Natural killer cell treated with Interleukin-12 subunit alpha and Interleukin-12 subunit beta and Interleukin-15 and Interleukin-18, amount 100 ng/mL, for 72 hours (primary cell): ENCODE measurements around the gene DPF3. TPM values are rescaled to one million over a fixed set of nuclear protein-coding genes. Genes with fewer than 3 reads are reported as not detected.

Experiments
- ATAC-seq, 2 donors: fragments of 150-1000 bp; cut with Tn5 transposase in 1 of 2; sonication (Bioruptor Pico), chemical (Tn5 transposase) in 1 of 2; 2 replicates each; pipeline ENCODE4 v1.10.0; 2021
- DNase-seq: peaks from one replicate; pipeline ENCODE4 v3.0.0; 2022; ENCODE audit warnings: low spot score
- H3K27ac Mint-ChIP-seq, 2 donors: 1 replicate in 1 of 2; 2 replicates in 1 of 2; pipeline ENCODE4 v1.8.0; 2022; ENCODE audit warnings: mixed read lengths in 2 of 2, mild to moderate bottlenecking in 1 of 2, moderate library complexity in 1 of 2
- H3K27me3 Mint-ChIP-seq, 2 donors: 1 replicate in 1 of 2; 2 replicates in 1 of 2; pipeline ENCODE4 v1.8.0; 2022; ENCODE audit warnings: mixed read lengths in 2 of 2
- H3K36me3 Mint-ChIP-seq: one replicate; pipeline ENCODE4 v1.8.0; 2022; ENCODE audit warnings: mixed read lengths
- H3K4me1 Mint-ChIP-seq, 2 donors: 1 replicate in 1 of 2; 2 replicates in 1 of 2; pipeline ENCODE4 v1.8.0; 2022; ENCODE audit warnings: low read depth in 2 of 2, mixed read lengths in 2 of 2, mild to moderate bottlenecking in 1 of 2
- H3K4me3 Mint-ChIP-seq: one replicate; pipeline ENCODE4 v1.8.0; 2022; ENCODE audit warnings: mixed read lengths
- H3K9me3 Mint-ChIP-seq: 2 replicates; pipeline ENCODE4 v1.8.0; 2022; ENCODE audit warnings: mixed read lengths
- total RNA-seq, 2 donors: library from RNA; stranded (reverse); gene quantifications; one replicate each; pipeline ENCODE4 v1.2.3, GENCODE V29; 2022

DPF3 gene
- total RNA-seq, 2 donors from 2014 or later, result 11.8 to 13.2 TPM

DNA sequence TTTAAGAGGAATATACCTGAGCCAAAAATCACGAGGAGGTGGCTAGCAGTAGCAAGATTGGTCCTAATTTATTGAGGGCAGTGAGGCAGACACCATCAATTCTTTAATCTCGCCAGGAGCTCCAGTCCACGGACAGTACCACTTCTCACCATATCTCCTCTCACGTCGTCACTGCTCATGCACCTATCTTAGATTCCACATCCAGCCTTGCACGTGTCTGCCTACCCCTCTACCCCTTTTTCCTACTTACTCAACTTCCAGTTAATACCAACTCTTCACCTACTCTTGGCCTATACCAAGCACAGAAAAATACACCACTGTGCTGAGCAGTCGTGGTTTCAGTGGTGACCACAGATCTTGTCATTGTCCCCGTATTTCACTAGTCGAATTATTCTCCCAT is 246.1 kb downstream of the DPF3 start:
- DNase-seq (no peak), ATAC-seq (no peak)
- Mint-ChIP-seq H3K4me1 (no peaks in the 10 kb centered on the region), H3K27ac (no peak overlapping the region), H3K27me3 (peaks cover 9 to 10% of the 10 kb centered on the region in 2 donors), H3K36me3 (no peaks in the 10 kb centered on the region), H3K9me3 (no peaks in the 10 kb centered on the region), H3K4me3 (no peak overlapping the region)

DNA sequence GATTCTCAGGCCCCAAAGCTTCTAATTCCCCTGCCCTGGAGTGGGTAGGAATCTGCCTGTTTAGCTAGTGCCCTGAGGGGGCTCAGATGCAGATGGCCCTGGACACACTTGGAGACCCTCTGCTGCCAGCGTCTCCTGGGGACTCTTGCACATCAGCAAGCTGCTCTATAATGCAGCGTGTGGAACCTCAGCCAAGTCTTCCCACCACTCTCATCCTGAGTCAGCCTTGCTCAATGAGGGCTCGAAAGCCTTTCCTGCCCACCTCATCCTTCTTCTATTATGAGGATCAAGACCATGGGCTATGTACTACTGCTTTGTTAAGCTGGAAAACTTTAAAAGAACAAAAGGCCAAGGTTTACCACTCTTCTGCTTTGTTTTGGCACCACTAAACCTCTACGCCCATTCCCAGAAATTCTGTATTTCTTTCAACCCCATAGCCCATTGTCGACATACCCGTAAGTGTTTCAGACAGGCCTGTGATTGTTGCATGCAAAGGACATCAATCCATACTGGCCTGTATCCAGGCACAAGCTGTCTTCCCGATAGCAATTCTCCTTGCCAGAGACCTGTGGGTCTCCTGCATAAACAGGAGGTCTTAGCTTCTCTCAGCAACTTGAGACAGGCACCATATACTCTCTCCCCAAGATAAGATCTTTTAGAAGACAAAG is 246.9 kb downstream of the DPF3 start:
- no peak for ATAC-seq
- no peak for DNase-seq
- Mint-ChIP-seq H3K36me3 (no peaks in the 10 kb centered on the region), H3K27ac (no peak overlapping the region), H3K4me3 (no peak overlapping the region), H3K27me3 (peaks cover 9 to 10% of the 10 kb centered on the region in 2 donors), H3K4me1 (no peaks in the 10 kb centered on the region), H3K9me3 (no peaks in the 10 kb centered on the region)

DNA sequence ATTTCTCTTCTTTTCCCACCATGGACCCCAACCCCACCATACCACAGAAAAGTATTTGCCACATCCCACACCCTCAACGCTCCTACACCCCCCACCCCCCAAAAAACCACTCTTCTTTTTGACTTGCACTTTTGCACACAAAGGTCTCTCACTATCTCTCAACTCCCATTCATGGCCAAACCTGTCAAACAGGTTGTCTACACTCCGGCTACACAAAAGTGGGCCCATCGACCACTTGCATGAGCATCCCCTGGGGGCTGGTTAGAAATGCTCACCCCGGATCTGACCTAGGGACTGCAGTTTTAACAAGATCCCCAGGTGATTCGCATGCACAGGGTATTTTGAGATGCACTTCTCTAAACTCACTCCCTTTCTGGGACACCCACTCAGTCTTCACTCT is 248.2 kb downstream of the DPF3 start:
- Mint-ChIP-seq H3K27me3 (peaks cover 12% of the 10 kb centered on the region in 2 donors), H3K4me3 (no peak overlapping the region), H3K36me3 (peaks cover 3% of the 10 kb centered on the region), H3K4me1 (no peaks in the 10 kb centered on the region), H3K27ac (no peak overlapping the region), H3K9me3 (no peaks in the 10 kb centered on the region)
- DNase-seq, result no peak
- no peak for ATAC-seq

DNA sequence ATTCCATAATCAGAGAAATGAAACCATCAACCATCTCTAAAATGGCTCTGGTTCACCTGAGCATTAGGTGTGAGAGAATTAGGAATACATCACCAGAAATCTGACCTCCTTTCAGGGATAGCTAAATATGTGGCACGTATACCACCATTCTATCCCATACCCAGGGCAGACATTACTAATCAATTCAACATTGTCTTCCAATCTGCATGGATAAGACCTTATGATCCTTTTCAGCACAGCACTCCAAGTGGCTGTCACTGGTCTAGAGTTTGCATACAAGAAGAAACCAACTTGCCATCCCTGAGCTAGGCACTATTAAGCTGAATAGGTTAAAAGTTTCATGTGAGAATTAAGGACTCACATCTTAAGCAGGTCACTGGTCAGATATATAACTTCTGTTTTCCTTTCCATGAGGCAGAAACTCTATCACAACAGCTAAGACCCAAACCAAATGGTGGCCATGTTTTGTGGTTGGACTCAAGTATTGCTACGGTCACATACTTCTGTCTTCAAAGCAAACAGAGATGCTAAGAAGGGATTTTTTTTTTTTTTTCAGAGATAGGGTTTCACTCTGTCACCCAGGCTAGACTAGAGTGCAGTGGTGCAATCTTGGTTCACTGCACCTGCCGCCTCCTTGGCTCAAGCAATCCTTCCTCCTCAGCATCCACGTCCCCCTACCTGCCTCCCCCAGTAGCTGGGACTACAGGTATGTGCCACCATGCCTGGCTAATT is 249.0 kb downstream of the DPF3 start:
- H3K36me3 Mint-ChIP-seq, result peaks cover 10% of the 10 kb centered on the region
- H3K9me3 Mint-ChIP-seq, result no peaks in the 10 kb centered on the region
- no peak overlapping the region for H3K4me3 Mint-ChIP-seq
- no peaks in the 10 kb centered on the region for H3K4me1 Mint-ChIP-seq
- H3K27me3 Mint-ChIP-seq, result peaks cover 19 to 20% of the 10 kb centered on the region in 2 donors
- DNase-seq (no peak), ATAC-seq (no peak)
- H3K27ac Mint-ChIP-seq, result no peak overlapping the region

DNA sequence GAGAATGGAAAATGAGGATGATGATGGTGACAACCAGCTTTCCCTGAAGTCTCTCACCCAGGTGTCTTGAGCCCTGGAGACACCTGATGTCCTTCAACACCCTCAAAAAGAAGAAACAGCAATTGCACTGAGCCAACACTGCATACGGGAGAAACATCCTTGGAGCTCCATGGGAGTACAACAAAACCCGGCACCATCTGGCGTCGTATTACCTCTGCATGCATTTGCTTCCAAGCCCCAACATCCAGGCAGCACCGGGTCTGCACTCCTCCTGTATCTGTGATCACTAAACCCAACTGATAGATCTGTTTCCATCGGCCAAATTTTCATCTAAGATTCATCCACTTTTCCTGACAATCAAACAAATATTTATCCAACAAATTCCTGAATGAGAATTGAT is 249.9 kb downstream of the DPF3 start:
- Mint-ChIP-seq H3K36me3 (peaks cover 10% of the 10 kb centered on the region), H3K27ac (no peak overlapping the region), H3K27me3 (peaks cover 19 to 20% of the 10 kb centered on the region in 2 donors), H3K4me1 (no peaks in the 10 kb centered on the region), H3K9me3 (no peaks in the 10 kb centered on the region), H3K4me3 (no peak overlapping the region)
- ATAC-seq (no peak), DNase-seq (no peak)

DNA sequence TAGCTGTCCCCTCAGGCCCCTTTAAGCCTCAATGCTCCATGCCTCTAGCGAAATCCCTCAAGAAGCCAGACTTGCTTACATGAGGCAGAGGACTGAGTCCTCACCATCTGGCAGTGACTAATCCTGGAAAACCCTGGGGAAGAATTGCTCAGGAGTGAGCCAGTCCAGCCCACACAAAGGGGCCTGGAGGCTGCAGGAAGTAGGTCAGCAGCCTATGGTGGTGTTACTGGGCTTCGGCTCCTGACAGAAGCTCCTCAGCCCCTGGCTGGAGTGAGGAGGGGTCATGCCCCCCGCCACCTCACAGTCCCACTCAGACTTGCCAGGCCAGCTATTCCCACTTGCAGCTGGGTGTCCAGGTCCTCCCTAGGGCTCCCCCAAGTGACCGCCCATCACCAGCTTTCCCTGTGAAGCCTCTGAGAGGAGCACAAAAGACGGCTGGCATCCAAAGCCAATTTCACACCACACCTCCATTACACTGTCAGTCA is 250.5 kb downstream of the DPF3 start:
- DNase-seq, result no peak
- Mint-ChIP-seq H3K36me3 (peaks cover 10% of the 10 kb centered on the region), H3K9me3 (no peaks in the 10 kb centered on the region), H3K27me3 (peaks cover 19 to 20% of the 10 kb centered on the region in 2 donors), H3K27ac (no peak overlapping the region), H3K4me3 (no peak overlapping the region), H3K4me1 (no peaks in the 10 kb centered on the region)
- ATAC-seq, result no peak

DNA sequence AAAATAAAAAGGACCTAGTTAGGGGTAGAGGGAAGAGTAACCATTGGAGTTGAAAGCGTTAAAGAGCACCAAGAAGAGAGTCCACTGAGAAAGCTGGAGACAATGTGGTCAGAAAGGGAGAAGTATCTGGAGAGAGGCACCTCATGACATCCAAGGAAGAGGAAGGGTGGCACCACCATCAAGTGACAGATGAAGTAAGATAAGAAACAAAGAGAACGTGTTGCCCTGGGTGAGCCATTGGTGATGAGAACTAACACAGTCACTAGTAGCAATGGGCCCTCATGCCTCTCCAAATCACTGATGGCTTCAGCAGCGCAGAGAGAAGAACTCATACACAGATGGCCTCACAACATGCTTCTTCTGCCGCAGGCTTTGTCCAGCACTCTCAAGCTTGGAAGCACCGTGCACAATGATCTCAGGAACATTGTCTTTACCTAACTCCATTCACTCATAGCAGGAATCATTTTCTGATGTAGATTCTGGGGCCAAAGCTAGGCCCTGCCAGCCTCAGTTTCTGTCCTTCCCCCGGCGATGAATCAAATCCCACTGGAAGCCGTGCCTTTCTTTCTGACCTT is 252.9 kb downstream of the DPF3 start:
- no peak for ATAC-seq
- peaks cover 17 to 28% of the 10 kb centered on the region in 2 donors for H3K27me3 Mint-ChIP-seq
- H3K4me1 Mint-ChIP-seq, result peaks cover 0 to 6% of the 10 kb centered on the region in 2 donors
- no peak overlapping the region for H3K4me3 Mint-ChIP-seq
- H3K9me3 Mint-ChIP-seq, result no peaks in the 10 kb centered on the region
- H3K27ac Mint-ChIP-seq, result no peak overlapping the region
- DNase-seq, result no peak
- peaks cover 10% of the 10 kb centered on the region for H3K36me3 Mint-ChIP-seq

DNA sequence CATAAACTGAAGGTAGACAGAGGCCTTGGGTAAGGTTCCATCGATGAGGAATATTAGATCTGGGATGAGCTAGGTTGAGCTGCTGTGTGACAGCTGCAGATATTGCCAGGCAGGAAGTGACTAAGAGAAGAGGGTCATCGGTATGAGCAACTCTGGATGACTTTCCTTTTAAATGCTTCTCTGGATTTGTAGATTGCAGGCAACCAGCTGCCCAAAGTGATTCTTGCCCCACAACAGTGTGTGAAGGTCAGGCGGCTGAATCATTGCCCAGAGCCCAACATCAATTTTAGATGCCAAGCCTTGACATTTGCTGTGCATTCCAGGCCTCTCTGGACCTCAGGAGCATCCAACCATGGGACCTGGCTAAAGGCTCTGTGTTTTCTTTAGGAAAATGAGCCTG is 255.9 kb downstream of the DPF3 start:
- no peak for ATAC-seq
- no peak overlapping the region for H3K27ac Mint-ChIP-seq

DNA sequence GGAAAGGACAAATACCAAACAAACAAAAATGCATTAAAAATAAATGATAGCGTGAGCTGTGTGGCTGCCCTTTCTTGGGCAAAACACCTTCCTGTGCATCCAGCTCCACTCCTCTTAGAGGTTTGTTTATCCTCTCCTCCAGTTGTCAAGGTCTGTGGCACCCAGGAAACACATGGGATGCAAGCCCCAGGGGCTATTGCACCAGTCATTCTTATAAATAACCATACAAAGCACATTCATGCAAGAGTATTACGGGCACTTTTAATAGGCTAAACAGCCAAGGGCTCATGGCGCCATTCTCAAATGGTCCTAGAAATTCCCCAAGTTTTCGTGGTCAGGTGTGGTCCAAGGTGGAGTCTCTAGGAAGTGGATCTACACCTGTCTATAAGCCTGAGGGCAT is 257.0 kb downstream of the DPF3 start:
- peaks cover 3% of the 10 kb centered on the region for H3K9me3 Mint-ChIP-seq
- ATAC-seq (no peak), DNase-seq (no peak)
- peaks cover 10 to 13% of the 10 kb centered on the region in 2 donors for H3K4me1 Mint-ChIP-seq
- no peak overlapping the region for H3K4me3 Mint-ChIP-seq
- H3K36me3 Mint-ChIP-seq, result peaks cover 10% of the 10 kb centered on the region
- no peak overlapping the region for H3K27ac Mint-ChIP-seq
- peaks cover 21 to 29% of the 10 kb centered on the region in 2 donors for H3K27me3 Mint-ChIP-seq

More for the DNA sequence above, 255.9 kb downstream of the DPF3 start:
- peaks cover 10% of the 10 kb centered on the region for H3K36me3 Mint-ChIP-seq
- no peak for DNase-seq
- peaks cover 18 to 24% of the 10 kb centered on the region in 2 donors for H3K27me3 Mint-ChIP-seq
- peaks cover 3% of the 10 kb centered on the region for H3K9me3 Mint-ChIP-seq
- no peak overlapping the region for H3K4me3 Mint-ChIP-seq
- H3K4me1 Mint-ChIP-seq, result peaks cover 9 to 13% of the 10 kb centered on the region in 2 donors

DNA sequence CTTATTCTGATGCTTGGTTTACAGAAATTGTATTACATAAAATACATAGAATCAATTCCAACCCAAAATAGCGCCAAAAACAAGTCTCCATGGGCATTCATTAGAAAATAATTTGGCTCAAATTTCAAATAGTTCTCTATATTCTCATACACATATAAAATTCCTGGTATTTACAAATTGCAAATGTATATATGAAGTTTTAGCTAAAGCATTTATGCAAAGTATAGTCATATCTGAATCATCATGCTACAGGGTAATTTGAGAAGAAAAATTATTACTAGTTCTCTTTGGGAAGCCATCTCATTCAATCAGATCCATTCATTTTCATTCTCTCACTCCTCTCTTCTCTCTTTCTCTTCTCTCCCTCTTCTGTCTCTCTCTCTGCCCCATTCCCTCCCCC is 257.8 kb downstream of the DPF3 start:
- H3K4me1 Mint-ChIP-seq, result peaks cover 10 to 13% of the 10 kb centered on the region in 2 donors
- DNase-seq (no peak), ATAC-seq (no peak)

DNA sequence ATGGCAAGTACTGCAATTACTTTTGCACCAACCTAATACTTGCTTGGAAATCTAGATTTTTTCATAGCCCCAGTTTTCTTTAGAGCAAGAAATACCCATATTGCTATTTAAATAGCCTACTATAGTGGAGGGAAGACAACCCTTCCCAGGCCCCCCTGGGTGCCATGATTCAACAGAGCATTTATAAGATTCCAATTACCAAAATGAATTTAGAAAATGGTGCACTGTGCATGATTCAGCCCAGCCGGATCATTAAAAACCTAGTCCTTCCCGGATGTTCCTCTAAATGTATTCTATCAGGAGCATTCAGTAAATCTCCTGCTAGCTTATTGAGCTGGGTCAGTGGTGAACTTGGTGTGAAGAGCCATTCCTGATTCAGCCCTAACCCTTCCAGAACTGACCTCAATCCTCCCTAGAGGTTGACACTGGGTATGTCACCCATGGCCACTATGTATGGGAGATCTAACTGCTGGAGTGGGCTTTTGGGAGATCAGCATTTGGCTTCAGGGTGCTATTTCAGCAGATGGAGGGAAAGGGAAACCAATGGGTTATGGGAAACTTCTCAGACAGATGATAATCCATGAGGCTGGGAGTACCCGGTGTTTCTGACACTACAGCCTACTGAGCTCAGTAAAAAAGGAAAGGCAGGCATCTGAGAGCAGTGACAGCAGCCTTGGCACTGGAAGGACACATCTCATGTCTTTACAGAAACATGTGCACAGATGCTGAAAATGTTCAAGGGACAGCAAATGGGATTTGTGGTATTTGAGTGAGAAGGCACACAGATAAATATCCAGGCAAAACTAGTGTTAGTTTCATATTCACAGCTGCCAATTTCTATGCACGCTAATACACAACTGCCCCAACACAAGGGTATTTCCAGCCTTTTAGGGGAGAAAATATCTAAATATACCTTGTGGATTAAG is 258.9 kb downstream of the DPF3 start:
- peak overlapping the region; percentile 42 for H3K4me3 Mint-ChIP-seq
- H3K27me3 Mint-ChIP-seq, result peaks cover 16 to 23% of the 10 kb centered on the region in 2 donors
- no peak for ATAC-seq
- DNase-seq, result no peak
- peaks cover 3% of the 10 kb centered on the region for H3K9me3 Mint-ChIP-seq
- peaks cover 10 to 13% of the 10 kb centered on the region in 2 donors for H3K4me1 Mint-ChIP-seq
- H3K36me3 Mint-ChIP-seq, result no peaks in the 10 kb centered on the region
- H3K27ac Mint-ChIP-seq, result peak overlapping the region in 1 of 2 donors; percentile 15

More for the DNA sequence above, 257.8 kb downstream of the DPF3 start:
- Mint-ChIP-seq H3K4me3 (no peak overlapping the region), H3K27ac (peak overlapping the region; percentile 3 to 31), H3K27me3 (peaks cover 24 to 34% of the 10 kb centered on the region in 2 donors), H3K9me3 (peaks cover 3% of the 10 kb centered on the region), H3K36me3 (peaks cover 10% of the 10 kb centered on the region)

DNA sequence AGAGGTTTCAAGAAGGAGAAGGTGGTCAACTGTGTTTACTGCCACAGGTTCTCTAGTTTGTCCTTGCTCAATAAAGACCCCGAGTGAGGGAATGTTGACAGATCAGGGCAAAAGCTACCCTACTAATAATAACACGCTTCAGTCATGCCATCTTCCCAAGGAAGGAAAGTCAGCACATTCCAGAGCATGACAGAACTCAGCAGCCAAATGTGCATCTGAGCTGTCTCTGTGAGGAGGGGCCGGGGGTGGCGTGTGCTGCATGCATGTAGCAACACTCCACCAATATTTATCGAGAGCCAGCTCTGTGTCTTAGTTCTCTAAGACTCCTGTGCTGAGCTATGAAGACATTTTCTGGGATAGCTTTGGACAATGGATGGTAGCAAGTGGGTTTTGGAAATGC is 260.4 kb downstream of the DPF3 start:
- H3K27me3 Mint-ChIP-seq, result peaks cover 17 to 28% of the 10 kb centered on the region in 2 donors
- H3K4me3 Mint-ChIP-seq, result no peak overlapping the region
- H3K27ac Mint-ChIP-seq, result no peak overlapping the region
- DNase-seq, result no peak
- peaks cover 3% of the 10 kb centered on the region for H3K9me3 Mint-ChIP-seq
- peaks cover 2% of the 10 kb centered on the region for H3K36me3 Mint-ChIP-seq
- no peak for ATAC-seq
- peaks cover 10 to 13% of the 10 kb centered on the region in 2 donors for H3K4me1 Mint-ChIP-seq

DNA sequence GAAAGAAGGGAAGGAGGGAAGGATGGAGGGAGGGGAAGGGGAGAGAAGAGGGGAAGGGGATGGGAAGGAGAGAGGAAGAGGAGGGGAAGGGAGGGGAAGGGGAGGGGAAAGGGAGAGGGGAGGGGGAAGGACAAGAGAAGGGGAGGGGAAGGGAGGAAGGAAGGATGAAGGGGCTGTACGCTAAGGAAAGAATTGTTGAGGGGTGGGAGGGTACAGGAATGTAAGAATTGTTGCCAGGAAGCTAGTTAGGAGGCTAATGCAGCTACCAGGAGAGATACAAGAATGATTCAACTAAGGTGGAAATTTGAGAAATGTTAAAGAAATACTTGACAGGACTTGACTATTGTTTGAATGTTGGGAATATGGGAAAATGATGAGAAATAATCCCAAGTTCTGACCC is 261.2 kb downstream of the DPF3 start:
- H3K9me3 Mint-ChIP-seq, result peaks cover 3% of the 10 kb centered on the region
- ATAC-seq, result no peak
- peaks cover 5% of the 10 kb centered on the region for H3K36me3 Mint-ChIP-seq
- DNase-seq, result no peak
- no peak overlapping the region for H3K27ac Mint-ChIP-seq
- peaks cover 20 to 34% of the 10 kb centered on the region in 2 donors for H3K27me3 Mint-ChIP-seq
- H3K4me3 Mint-ChIP-seq, result no peak overlapping the region
- peaks cover 10 to 13% of the 10 kb centered on the region in 2 donors for H3K4me1 Mint-ChIP-seq
